ENCODE results near the gene RERE. TPM values are rescaled to one million over a fixed set of nuclear protein-coding genes. Genes with fewer than 3 reads are reported as not detected.

RERE gene
- total and polyA plus RNA-seq, 2 donors (not counting 3 experiments of a cell fraction or from before 2014, with no cell fraction given) = 14.1 to 113 TPM

- FAIRE-seq (no peak), DNase-seq (ENCODE audit: low read depth, low spot score) (no peak)
- H3K27me3 ChIP-seq (ENCODE audit: control insufficient read depth in 2 of 2, insufficient read depth in 2 of 2, low read length in 2 of 2) = no peaks in the 10 kb centered on the region
- TF ChIP-seq POLR2AphosphoS5 (IDR thresholded peaks at IDR 0.05; ENCODE audit: insufficient read depth, low read depth, low read length) = no peak
- no peak for TF ChIP-seq CTCF (IDR thresholded peaks at IDR 0.05; ENCODE audit: extremely low read depth in 1 of 2, insufficient read depth in 1 of 2, low read depth in 1 of 2, low read length in 2 of 2)
- TF ChIP-seq EZH2 (IDR thresholded peaks at IDR 0.05; ENCODE audit: borderline replicate concordance, low read depth, low read length, severe bottlenecking) = no peak
- no peak for TF ChIP-seq POLR2A (IDR thresholded peaks at IDR 0.05; ENCODE audit: low read depth, low read length)
- no peak for TF ChIP-seq GATA2 (IDR thresholded peaks at IDR 0.05; ENCODE audit: insufficient read depth, insufficient read length, low read depth, low read length)
- TF ChIP-seq MYC (IDR thresholded peaks at IDR 0.05; ENCODE audit: low read depth, low read length) = no peak
- TF ChIP-seq FOS (IDR thresholded peaks at IDR 0.05; ENCODE audit: borderline replicate concordance, insufficient read depth, low read length) = no peak
- no peak for TF ChIP-seq MAX (IDR thresholded peaks at IDR 0.05; ENCODE audit: insufficient read depth, insufficient read length)
- no peak for TF ChIP-seq JUN (IDR thresholded peaks at IDR 0.05; ENCODE audit: borderline replicate concordance, insufficient read depth, insufficient read length, low read depth)
- H3K9me3 ChIP-seq (replicated peaks; ENCODE audit: control insufficient read depth, insufficient read depth, low read length) = no peaks in the 10 kb centered on the region
- H3K4me1 ChIP-seq (ENCODE audit: control insufficient read depth, extremely low read depth, insufficient read depth, low read length) = peaks cover 36% of the 10 kb centered on the region
- no peak overlapping the region for H3K27ac ChIP-seq (ENCODE audit: insufficient read depth, low read depth, low read length)
- no peaks in the 10 kb centered on the region for H3K9me1 ChIP-seq (replicated peaks; ENCODE audit: control insufficient read depth, extremely low read depth, insufficient read depth, low read length)
- H3K4me3 ChIP-seq (replicated peaks in 1 of 3; ENCODE audit: insufficient read depth in 1 of 3, low read depth in 1 of 3, low read length in 3 of 3) = no peak overlapping the region
- intact Hi-C loops (cut with micrococcal nuclease) (no loop called here), dilution Hi-C loops (cut with MboI; ENCODE audit: extremely low pct_ligation_motif_present, low sequenced_read_pairs) (no loop called here)
- ChIA-PET POLR2A (no interaction called here), CTCF (interaction anchor here (1.0 kb wide), 2 partner anchors 9 to 17 kb away, joined by 3 read pairs; no protein-coding TSS in a partner anchor)
- no peak overlapping the region for H3K9ac ChIP-seq (replicated peaks; ENCODE audit: extremely low read depth, insufficient read depth, low read length)
- no peaks in the 10 kb centered on the region for H4K20me1 ChIP-seq (replicated peaks; ENCODE audit: control insufficient read depth, extremely low read depth, insufficient read depth, low read length)
- no peak overlapping the region for H2AFZ ChIP-seq (ENCODE audit: low read depth, low read length)
- no peak overlapping the region for H3K4me2 ChIP-seq (ENCODE audit: insufficient read depth, low read length)
- H3K36me3 ChIP-seq (ENCODE audit: control insufficient read depth in 2 of 2, extremely low read depth in 1 of 2, insufficient read depth in 2 of 2, low read length in 2 of 2) = peaks cover 2 to 7% of the 10 kb centered on the region in 2 experiments
- no TSS peak for BruUV-seq (replicated peaks)
- peaks cover 52% of the 10 kb centered on the region for H3K79me2 ChIP-seq (ENCODE audit: control insufficient read depth, insufficient read depth, low read length)
Measured at GRCh38 chr1:8392522-8392921, 424.9 kb downstream of the RERE start.
